IMR-90 (cell line): ENCODE data around the gene OR4E2.

Experiments used
- BHLHE40 ChIP-seq: fragments of 150-350 bp; IDR thresholded peaks from 2 replicates; pipeline ENCODE4 v1.6.1; 2016; ENCODE audit warnings: mild to moderate bottlenecking, low read depth, low read length
- CTCF ChIP-seq: conservative IDR thresholded peaks from 2 replicates; pipeline ENCODE4 v1.5.1; 2012; ENCODE audit warnings: mild to moderate bottlenecking, low read depth, low read length, improper control_type of control experiment
- NFE2L2 ChIP-seq: fragments of 150-350 bp; IDR thresholded peaks from 2 replicates; pipeline ENCODE4 v1.6.1; 2016; ENCODE audit warnings: low read depth, mild to moderate bottlenecking, low read length
- POLR2A ChIP-seq: IDR thresholded peaks from 2 replicates; pipeline ENCODE4 v1.6.1; 2012; ENCODE audit warnings: mild to moderate bottlenecking, low read depth, low read length
- RAD21 ChIP-seq: IDR thresholded peaks from 2 replicates; pipeline ENCODE4 v1.6.1; 2012; ENCODE audit warnings: low read length, improper control_type of control experiment

GRCh38 chr14:21631084-21631483, 22.6 kb upstream of the OR4E2 start:
- TF ChIP-seq CTCF: no peak
- no peak for TF ChIP-seq POLR2A
- no peak for TF ChIP-seq BHLHE40
- TF ChIP-seq RAD21: no peak
- TF ChIP-seq NFE2L2: no peak
